BLaER1 treated with 17β-estradiol and CSF1 and Interleukin-3, amounts not matched to agents 10 nM and 100 nM (cell line): ENCODE results near the gene CENATAC.

Source experiments
- H3K27ac ChIP-seq, 11 experiments: shearing (Covaris generic); formaldehyde crosslinking; 2 replicates each; pipeline ENCODE4 v1.8.1; 2022
- H3K27me3 ChIP-seq, 11 experiments: shearing (Covaris generic); formaldehyde crosslinking; 2 replicates each; pipeline ENCODE4 v1.8.1; 2022
- H3K36me3 ChIP-seq, 11 experiments: shearing (Covaris generic); formaldehyde crosslinking; 2 replicates each; pipeline ENCODE4 v1.8.1; 2022
- H3K4me1 ChIP-seq, 10 experiments: shearing (Covaris generic); formaldehyde crosslinking; 2 replicates each; pipeline ENCODE4 v1.8.1; 2022
- H3K4me2 ChIP-seq, 11 experiments: shearing (Covaris generic); formaldehyde crosslinking; 2 replicates each; pipeline ENCODE4 v1.8.1; 2022
- H3K4me3 ChIP-seq, 10 experiments: shearing (Covaris generic); formaldehyde crosslinking; 2 replicates each; pipeline ENCODE4 v1.8.1; 2022
- H3K9ac ChIP-seq, 11 experiments: shearing (Covaris generic); formaldehyde crosslinking; 2 replicates each; pipeline ENCODE4 v1.8.1; 2022
- H3K9me3 ChIP-seq, 11 experiments: shearing (Covaris generic); formaldehyde crosslinking; replicated peaks in 1 of 11; 2 replicates each; pipeline ENCODE4 v1.8.1; 2022
- H4K20me1 ChIP-seq, 11 experiments: shearing (Covaris generic); formaldehyde crosslinking; 2 replicates each; pipeline ENCODE4 v1.8.1; 2022
- Cebpa-rat ChIP-seq, 11 experiments: shearing (Covaris generic); IDR thresholded peaks; 2 replicates each; pipeline ENCODE4 v1.8.1; 2022

Gene CENATAC

DNA sequence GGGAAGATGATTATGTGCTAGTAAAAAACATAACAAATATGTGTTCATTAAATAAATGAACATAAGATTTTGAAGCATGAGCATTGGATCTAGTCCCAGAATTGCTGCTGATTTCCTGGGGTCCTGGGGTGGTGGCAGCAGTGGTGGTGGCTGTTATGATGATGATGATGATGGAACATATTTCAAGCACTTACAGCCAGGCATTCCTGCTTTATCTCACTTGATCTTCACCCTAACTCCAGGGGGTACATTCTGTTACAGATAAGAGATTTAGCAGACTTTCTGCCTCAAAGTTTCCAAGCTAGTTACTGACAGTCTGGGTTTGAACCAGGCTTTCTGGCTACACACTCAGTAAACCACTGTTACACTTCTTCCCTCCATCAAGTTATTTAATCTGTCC is 25.8 kb downstream of the CENATAC start:
- peaks cover 60 to 89% (median 81%) of the 10 kb centered on the region in 11 experiments for H3K36me3 ChIP-seq
- TF ChIP-seq Cebpa-rat (IDR thresholded peaks at IDR 0.05) = no peak
- 0 out of 22 replicates have a peak overlapping the region, but pooled peaks of 2 of the 11 experiments have one; percentile 6 to 40 for H3K9ac ChIP-seq
- H3K4me1 ChIP-seq = peaks cover 33 to 68% (median 42%) of the 10 kb centered on the region in 10 experiments
- H4K20me1 ChIP-seq = peaks cover 4 to 57% (median 32%) of the 10 kb centered on the region in 11 experiments; a peak in 18 of 22 replicates
- H3K27ac ChIP-seq = no peak overlapping the region
- no peaks in the 10 kb centered on the region for H3K27me3 ChIP-seq
- H3K4me3 ChIP-seq = no peak overlapping the region
- H3K9me3 ChIP-seq = no peaks in the 10 kb centered on the region
- H3K4me2 ChIP-seq = peak overlapping the region in 3 of 11 experiments; percentile 29 to 45 (median 41); a peak in 4 of 22 replicates

DNA sequence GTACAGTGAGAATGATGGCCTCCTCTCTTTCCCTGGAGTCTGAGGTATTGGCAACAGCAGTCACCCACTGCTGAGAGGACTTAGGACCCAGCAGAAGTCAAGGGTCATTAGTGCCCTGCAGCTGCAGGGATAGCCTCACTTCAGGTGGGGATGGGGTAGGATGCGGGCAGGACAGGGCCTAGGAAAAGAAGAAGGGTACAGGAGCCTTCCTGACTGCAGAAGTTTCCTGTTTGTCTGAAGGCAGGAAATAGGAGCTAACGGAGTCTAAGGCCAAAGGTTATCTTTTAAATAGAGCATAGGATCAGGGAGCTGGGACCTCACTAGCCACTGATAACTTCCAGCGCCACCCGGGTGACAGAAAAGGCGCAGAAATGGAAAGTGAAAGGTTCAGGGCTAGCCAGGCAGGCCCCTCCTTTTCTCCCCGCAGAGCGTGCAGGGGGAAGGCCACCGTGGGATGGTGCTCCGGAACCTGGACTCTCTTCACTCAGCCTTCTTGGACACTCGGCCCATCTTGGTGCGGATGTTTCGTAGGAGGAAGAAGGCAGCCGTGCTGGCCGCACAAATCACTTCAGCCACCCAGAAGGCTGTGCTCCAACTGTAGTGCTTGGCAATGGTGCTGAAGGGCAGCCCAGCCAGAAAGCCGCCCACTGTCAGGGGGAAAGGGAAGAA is 26.6 kb downstream of the CENATAC start:
- peaks cover 40 to 76% (median 49%) of the 10 kb centered on the region in 10 experiments for H3K4me1 ChIP-seq
- peak overlapping the region in 3 of 11 experiments; percentile 8 to 35 (median 24); a peak in 5 of 22 replicates for H3K4me2 ChIP-seq
- no peak for TF ChIP-seq Cebpa-rat (IDR thresholded peaks at IDR 0.05)
- peak overlapping the region in 2 of 11 experiments; percentile 13 to 23; a peak in 3 of 22 replicates for H3K27ac ChIP-seq
- H3K27me3 ChIP-seq = no peaks in the 10 kb centered on the region
- peaks cover 60 to 93% (median 81%) of the 10 kb centered on the region in 11 experiments for H3K36me3 ChIP-seq
- peaks cover 4 to 50% (median 30%) of the 10 kb centered on the region in 11 experiments; a peak in 18 of 22 replicates for H4K20me1 ChIP-seq
- H3K4me3 ChIP-seq = no peak overlapping the region
- H3K9ac ChIP-seq = peak overlapping the region in 7 of 11 experiments; percentile 1 to 41 (median 23); a peak in 8 of 22 replicates
- H3K9me3 ChIP-seq = no peaks in the 10 kb centered on the region

DNA sequence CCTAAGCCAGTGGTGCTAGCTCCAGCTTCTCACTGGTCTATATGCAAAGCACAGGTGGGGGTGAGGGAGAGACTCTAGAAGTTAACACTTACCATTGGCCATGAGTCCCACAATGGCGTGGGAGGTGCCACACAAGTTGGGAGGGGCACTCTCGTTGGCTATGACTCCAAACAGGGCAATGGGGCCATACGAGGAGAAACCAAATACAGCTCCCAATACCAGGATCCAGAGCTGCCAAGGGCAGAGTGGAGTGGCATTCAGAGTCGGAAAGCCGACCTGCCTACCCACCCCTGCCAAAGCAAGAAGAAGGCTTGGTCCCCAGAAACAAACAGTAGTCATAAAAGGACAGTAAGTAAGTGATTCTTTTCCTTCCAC is 27.1 kb downstream of the CENATAC start:
- H3K4me1 ChIP-seq = peaks cover 40 to 76% (median 49%) of the 10 kb centered on the region in 10 experiments
- H3K9ac ChIP-seq = 0 out of 22 replicates have a peak overlapping the region, but pooled peaks of 1 of the 11 experiments have one; percentile 31
- 0 out of 22 replicates have a peak overlapping the region, but pooled peaks of 1 of the 11 experiments have one; percentile 24 for H3K4me2 ChIP-seq
- no peak overlapping the region for H3K27ac ChIP-seq
- no peaks in the 10 kb centered on the region for H3K27me3 ChIP-seq
- TF ChIP-seq Cebpa-rat (IDR thresholded peaks at IDR 0.05) = no peak
- no peaks in the 10 kb centered on the region for H3K9me3 ChIP-seq
- H4K20me1 ChIP-seq = peaks cover 4 to 46% (median 25%) of the 10 kb centered on the region in 11 experiments; a peak in 18 of 22 replicates
- peaks cover 60 to 90% (median 80%) of the 10 kb centered on the region in 11 experiments for H3K36me3 ChIP-seq
- H3K4me3 ChIP-seq = no peak overlapping the region

DNA sequence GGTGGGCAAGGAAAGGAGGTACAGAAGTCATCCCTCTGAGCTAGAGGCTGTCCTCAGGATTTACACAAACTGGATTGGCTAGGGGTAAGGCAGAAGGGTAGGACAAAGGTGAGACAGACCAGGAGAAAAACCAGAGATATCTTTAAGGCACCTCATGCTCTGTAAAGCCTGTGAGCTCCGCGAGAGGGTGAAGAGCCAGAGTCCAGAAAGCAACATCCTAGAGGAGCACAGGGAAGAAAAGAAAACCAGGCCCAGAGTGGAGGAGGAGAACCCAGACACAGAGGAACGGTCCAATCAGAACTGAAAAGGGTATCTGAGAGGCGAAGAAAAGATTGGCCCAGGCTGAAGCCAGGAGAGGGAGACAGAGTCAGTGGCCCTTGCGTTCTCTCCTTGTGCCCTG is 27.6 kb downstream of the CENATAC start:
- H3K9ac ChIP-seq = peak overlapping the region in 1 of 11 experiments; percentile 31; a peak in 1 of 22 replicates
- H3K4me3 ChIP-seq = no peak overlapping the region
- no peak overlapping the region for H3K4me2 ChIP-seq
- peaks cover 36 to 72% (median 46%) of the 10 kb centered on the region in 10 experiments for H3K4me1 ChIP-seq
- H3K36me3 ChIP-seq = peaks cover 60 to 85% (median 75%) of the 10 kb centered on the region in 11 experiments
- TF ChIP-seq Cebpa-rat (IDR thresholded peaks at IDR 0.05) = no peak
- H3K27me3 ChIP-seq = no peaks in the 10 kb centered on the region
- no peak overlapping the region; a peak in 1 of 22 replicates for H3K27ac ChIP-seq
- H3K9me3 ChIP-seq = no peaks in the 10 kb centered on the region
- peaks cover 3 to 41% (median 20%) of the 10 kb centered on the region in 11 experiments; a peak in 17 of 22 replicates for H4K20me1 ChIP-seq

DNA sequence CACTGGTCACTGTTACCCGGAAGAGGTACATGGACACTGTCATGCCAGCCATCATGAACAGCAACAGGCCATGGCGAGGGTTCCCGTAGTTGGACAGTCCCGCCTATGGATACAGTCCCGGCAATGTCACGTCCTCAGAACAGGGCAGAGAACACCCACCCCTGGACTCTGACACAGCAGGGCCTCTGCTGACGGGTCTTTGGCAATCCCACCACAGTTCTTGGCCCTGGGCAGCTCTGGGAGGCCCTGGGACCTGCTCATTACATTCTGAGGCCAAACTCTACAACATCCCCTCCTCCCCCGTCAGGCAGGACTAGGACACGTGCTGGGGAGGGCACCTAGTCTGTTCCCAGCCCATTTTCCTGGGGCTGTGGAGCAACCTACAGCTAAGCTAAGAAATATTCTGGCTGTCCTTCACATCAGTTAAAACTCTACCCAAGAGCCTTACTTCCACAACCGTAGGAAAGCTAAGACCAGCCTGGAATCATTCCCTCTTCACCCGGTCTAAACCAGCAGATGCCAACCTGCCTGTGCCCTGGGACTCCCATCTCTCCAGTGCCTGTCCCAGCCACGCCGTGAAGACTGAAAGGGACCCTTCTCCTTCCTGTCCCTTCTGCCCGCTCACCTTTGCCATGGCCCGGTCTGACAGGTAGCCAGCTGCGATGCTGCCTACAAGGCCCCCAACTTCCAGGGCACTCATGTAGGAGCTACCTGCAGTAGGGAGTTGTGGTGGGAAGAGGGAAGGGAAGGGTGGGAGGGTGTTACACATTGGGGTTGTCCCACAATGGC is 28.2 kb downstream of the CENATAC start:
- no peaks in the 10 kb centered on the region for H3K27me3 ChIP-seq
- no peaks in the 10 kb centered on the region for H3K9me3 ChIP-seq
- H3K36me3 ChIP-seq = peaks cover 57 to 79% (median 70%) of the 10 kb centered on the region in 11 experiments
- TF ChIP-seq Cebpa-rat (IDR thresholded peaks at IDR 0.05) = no peak
- peaks cover 30 to 66% (median 41%) of the 10 kb centered on the region in 10 experiments for H3K4me1 ChIP-seq
- H3K4me2 ChIP-seq = no peak overlapping the region
- H3K9ac ChIP-seq = peak overlapping the region in 1 of 11 experiments; percentile 50; a peak in 2 of 22 replicates
- no peak overlapping the region for H3K4me3 ChIP-seq
- peaks cover 0 to 40% (median 16%) of the 10 kb centered on the region in 11 experiments; a peak in 14 of 22 replicates for H4K20me1 ChIP-seq
- no peak overlapping the region; a peak in 2 of 22 replicates for H3K27ac ChIP-seq

DNA sequence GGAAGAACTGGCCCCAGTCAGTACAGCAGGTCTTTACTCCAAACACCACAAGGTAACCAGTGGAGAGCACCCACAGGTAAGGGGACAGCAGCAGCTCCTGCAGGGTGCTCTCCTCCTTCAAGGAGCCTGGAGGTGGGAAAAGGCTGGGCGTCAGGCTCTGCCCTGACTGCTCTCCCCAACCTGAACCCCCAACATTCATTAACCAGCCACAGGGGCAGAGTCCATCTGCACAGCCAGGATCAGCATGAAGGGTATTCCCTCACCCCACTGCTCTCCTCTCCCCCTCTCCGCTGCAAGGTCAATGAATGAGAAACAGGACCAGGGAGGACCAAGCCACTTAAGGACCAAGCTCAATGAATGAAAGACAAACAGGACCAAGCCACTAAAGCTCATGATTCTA is 29.0 kb downstream of the CENATAC start:
- H4K20me1 ChIP-seq = peaks cover 0 to 40% (median 12%) of the 10 kb centered on the region in 11 experiments; a peak in 13 of 22 replicates
- no peak for TF ChIP-seq Cebpa-rat (IDR thresholded peaks at IDR 0.05)
- H3K27me3 ChIP-seq = no peaks in the 10 kb centered on the region
- H3K9me3 ChIP-seq = no peaks in the 10 kb centered on the region
- H3K4me2 ChIP-seq = peak overlapping the region in 2 of 11 experiments; percentile 99; a peak in 4 of 22 replicates
- H3K36me3 ChIP-seq = peaks cover 49 to 71% (median 62%) of the 10 kb centered on the region in 11 experiments
- no peak overlapping the region for H3K4me3 ChIP-seq
- H3K27ac ChIP-seq = no peak overlapping the region
- peak overlapping the region in 2 of 11 experiments; percentile 11 to 82; a peak in 1 of 22 replicates for H3K9ac ChIP-seq
- H3K4me1 ChIP-seq = peaks cover 26 to 58% (median 35%) of the 10 kb centered on the region in 10 experiments

DNA sequence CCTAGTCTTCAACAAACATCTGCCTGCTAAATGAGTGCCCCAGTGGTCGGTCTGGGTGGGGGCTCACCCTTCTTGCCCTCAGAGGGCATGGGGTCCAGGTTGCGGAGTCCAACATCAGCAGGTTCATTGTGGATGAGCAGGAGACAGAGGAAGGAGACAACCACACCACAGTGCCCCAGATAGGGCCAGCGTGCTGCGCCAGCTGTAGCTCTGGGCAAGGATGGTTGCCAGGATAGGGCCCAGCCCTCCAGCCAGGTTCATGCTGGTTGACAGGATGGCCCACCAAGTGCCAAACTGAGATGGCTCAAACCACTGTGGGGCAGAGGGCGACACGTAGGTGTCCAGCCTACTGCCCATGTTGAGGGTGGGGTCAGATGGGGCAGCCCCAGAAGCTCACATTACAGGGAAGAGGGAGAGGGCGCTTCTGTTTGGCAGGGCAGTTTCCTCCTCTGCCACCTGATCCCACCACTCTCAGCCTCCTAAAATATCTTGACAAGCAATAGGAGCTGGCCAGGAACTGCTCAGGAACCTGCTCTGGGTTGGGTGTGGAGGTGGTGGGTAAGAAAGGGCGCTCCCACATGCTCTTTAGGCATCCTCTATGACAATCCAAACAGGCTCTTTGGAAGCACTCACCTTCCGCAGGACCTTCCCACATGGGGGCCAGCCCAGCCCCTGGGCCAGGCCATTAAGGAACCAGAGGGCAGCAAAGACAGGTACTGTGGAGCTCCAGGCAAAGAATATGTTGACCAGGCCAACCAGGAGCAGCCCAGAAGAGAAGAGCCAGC is 29.8 kb downstream of the CENATAC start:
- Histone ChIP-seq H3K9me3 (no peaks in the 10 kb centered on the region), H3K27ac (no peak overlapping the region), H3K36me3 (peaks cover 41 to 63% (median 54%) of the 10 kb centered on the region in 11 experiments), H3K4me2 (peak overlapping the region in 3 of 11 experiments; percentile 99; a peak in 6 of 22 replicates), H3K27me3 (no peaks in the 10 kb centered on the region), H3K4me1 (peaks cover 26 to 57% (median 34%) of the 10 kb centered on the region in 10 experiments), H4K20me1 (peaks cover 0 to 40% (median 11%) of the 10 kb centered on the region in 11 experiments; a peak in 11 of 22 replicates), H3K4me3 (0 out of 20 replicates have a peak overlapping the region, but pooled peaks of 1 of the 10 experiments have one; percentile 84), H3K9ac (peak overlapping the region in 3 of 11 experiments; percentile 11 to 82 (median 80); a peak in 2 of 22 replicates)
- no peak for TF ChIP-seq Cebpa-rat (IDR thresholded peaks at IDR 0.05)
